Gastroesophageal sphincter (tissue), 3 donors: ENCODE measurements around the gene XRRA1.

Source experiments
- CTCF ChIP-seq, 4 experiments: fragments of 200-600 bp in 2 of 4; fragments of 450-650 bp in 2 of 4; sonication (generic) in 1 of 4; IDR thresholded peaks; one replicate each; pipeline ENCODE4 v1.5.1; 2017 to 2019; ENCODE audit warnings: antibody characterized with exemption in 4 of 4, mild to moderate bottlenecking in 2 of 4, moderate library complexity in 2 of 4
- POLR2AphosphoS5 ChIP-seq: sonication (generic); formaldehyde crosslinking; IDR thresholded peaks from one replicate; pipeline ENCODE4 v1.6.1; 2017; ENCODE audit warnings: antibody characterized with exemption

- TF ChIP-seq POLR2AphosphoS5 (no peak), CTCF (IDR thresholded peaks at IDR 0.05) (no peak)
Observed at GRCh38 chr11:74953451-74953850, 4.6 kb upstream of the XRRA1 start.
